K562 (cell line): ENCODE results near the gene UBE2H. TPM values are rescaled to one million over a fixed set of nuclear protein-coding genes. Genes with fewer than 3 reads are reported as not detected.
A peak's percentile ranks its signal among the peaks of the same experiment; 100 is the strongest.

ENCODE experiments used
- CHD1 ChIP-seq: fragments of 200-600 bp; sonication (generic); IDR thresholded peaks from one replicate; pipeline ENCODE4 v1.6.1; 2012; ENCODE audit warnings: mild to moderate bottlenecking, moderate library complexity, low read length, inconsistent platforms
- CREM ChIP-seq: IDR thresholded peaks from 2 replicates; pipeline ENCODE4 v1.6.1; 2014; ENCODE audit warnings: antibody characterized with exemption, low read depth
- ETV5 ChIP-seq: sonication (generic); formaldehyde crosslinking; IDR thresholded peaks from 2 replicates; pipeline ENCODE4 v1.4.0; 2020; ENCODE audit warnings: low read depth, mild to moderate bottlenecking, missing genetic modification reagents
- NFE2 ChIP-seq: IDR thresholded peaks from 2 replicates; pipeline ENCODE4 v1.6.1; 2014; ENCODE audit warnings: antibody characterized with exemption, low read depth
- NR4A1 ChIP-seq, 2 experiments: fragments of 250-450 bp in 1 of 2; fragments of 450-650 bp in 1 of 2; sonication (Bioruptor Pico) in 1 of 2; IDR thresholded peaks; 2 replicates each; pipeline versions ENCODE4 v1.4.0 to v1.6.1; 2016 to 2020; ENCODE audit warnings: mild to moderate bottlenecking in 2 of 2, missing compliant biosample characterization in 1 of 2, missing genetic modification characterization in 1 of 2, moderate library complexity in 1 of 2
- PTTG1 ChIP-seq: fragments of 450-650 bp; IDR thresholded peaks from 2 replicates; pipeline ENCODE4 v1.6.1; 2016; ENCODE audit warnings: low read depth, mild to moderate bottlenecking, missing genetic modification characterization, missing compliant biosample characterization
- RBM34 ChIP-seq: fragments of 200-400 bp; formaldehyde crosslinking; IDR thresholded peaks from 2 replicates; pipeline ENCODE4 v1.6.1; 2018; ENCODE audit warnings: low read length, borderline replicate concordance; ENCODE audit not compliant: insufficient read depth
- TAF7 ChIP-seq: fragments of 450-650 bp; IDR thresholded peaks from 2 replicates; pipeline ENCODE4 v1.6.1; 2016; ENCODE audit warnings: missing genetic modification characterization, missing compliant biosample characterization
- TAF9B ChIP-seq: fragments of 450-650 bp; IDR thresholded peaks from 2 replicates; pipeline ENCODE4 v1.6.1; 2018; ENCODE audit warnings: mild to moderate bottlenecking; ENCODE audit not compliant: partially characterized antibody
- THRAP3 ChIP-seq: fragments of 450-650 bp; IDR thresholded peaks from 2 replicates; pipeline ENCODE4 v1.6.1; 2016; ENCODE audit warnings: mild to moderate bottlenecking, inconsistent platforms, borderline replicate concordance
- ZBTB8A ChIP-seq: fragments of 450-650 bp; IDR thresholded peaks from 2 replicates; pipeline ENCODE4 v1.6.1; 2018; ENCODE audit warnings: mild to moderate bottlenecking, moderate library complexity; ENCODE audit not compliant: partially characterized antibody
- ZNF3 ChIP-seq: fragments of 250-450 bp; sonication (Bioruptor Pico); IDR thresholded peaks from 2 replicates; pipeline ENCODE4 v1.5.0; 2021; ENCODE audit warnings: mild to moderate bottlenecking, moderate library complexity
- ZNF384 ChIP-seq: IDR thresholded peaks from 2 replicates; pipeline ENCODE4 v1.6.1; 2012; ENCODE audit warnings: low read depth, low read length, improper control_type of control experiment
- ZSCAN29 ChIP-seq: fragments of 450-650 bp; IDR thresholded peaks from 2 replicates; pipeline ENCODE4 v1.6.1; 2017
- polyA plus RNA-seq, 8 experiments: library from polyadenylated mRNA; depleted of rRNA in 4 of 8; stranded (reverse) in 5 of 8; unstranded in 3 of 8; fragments of >200 nt; fragmentation: Nextera tagmentation in 2 of 8; fragmentation: Illumina TruSeq in 1 of 8; extraction: Ambion mirVana in 2 of 8; extraction: Trizol in 1 of 8; gene quantifications; 2 replicates each; pipeline versions ENCODE4 v1.2.1 to v1.2.3, GENCODE V29; 2011 to 2014; ENCODE audit warnings: inconsistent platforms in 1 of 8, missing spikeins in 1 of 8
- total RNA-seq, 7 experiments: library from RNA; depleted of rRNA in 6 of 7; stranded (reverse); fragments of >200 nt in 6 of 7; fragmentation: Illumina TruSeq in 2 of 7; extraction: Trizol in 2 of 7; gene quantifications; 2 replicates each; pipeline versions ENCODE4 v1.2.1 to v1.2.3, GENCODE V29; 2011 to 2021; ENCODE audit warnings: low replicate concordance in 1 of 7
- TF ChIP-seq, protein P1 (sequence below): fragments of 200-800 bp; sonication (Bioruptor generic); IDR thresholded peaks from 2 replicates; pipeline ENCODE4 v1.6.1; 2017; ENCODE audit warnings: missing genetic modification characterization, missing compliant biosample characterization
- TF ChIP-seq, protein P2 (sequence below): fragments of 250-450 bp; sonication (Bioruptor Pico); IDR thresholded peaks from 2 replicates; pipeline ENCODE4 v1.4.0; 2020
- TF ChIP-seq, protein P3 (sequence below), 2 experiments: fragments of 450-650 bp; IDR thresholded peaks; 2 replicates each; pipeline ENCODE4 v1.6.1; 2018; ENCODE audit warnings: mild to moderate bottlenecking in 2 of 2, low read depth in 1 of 2; ENCODE audit not compliant: partially characterized antibody in 2 of 2

The UBE2H gene
- total and polyA plus RNA-seq, 9 of the 15 experiments (the other 6 are each of a cell fraction or from before 2014, with no cell fraction given): 6.3 to 33.0 (median 13.3) TPM

DNA sequence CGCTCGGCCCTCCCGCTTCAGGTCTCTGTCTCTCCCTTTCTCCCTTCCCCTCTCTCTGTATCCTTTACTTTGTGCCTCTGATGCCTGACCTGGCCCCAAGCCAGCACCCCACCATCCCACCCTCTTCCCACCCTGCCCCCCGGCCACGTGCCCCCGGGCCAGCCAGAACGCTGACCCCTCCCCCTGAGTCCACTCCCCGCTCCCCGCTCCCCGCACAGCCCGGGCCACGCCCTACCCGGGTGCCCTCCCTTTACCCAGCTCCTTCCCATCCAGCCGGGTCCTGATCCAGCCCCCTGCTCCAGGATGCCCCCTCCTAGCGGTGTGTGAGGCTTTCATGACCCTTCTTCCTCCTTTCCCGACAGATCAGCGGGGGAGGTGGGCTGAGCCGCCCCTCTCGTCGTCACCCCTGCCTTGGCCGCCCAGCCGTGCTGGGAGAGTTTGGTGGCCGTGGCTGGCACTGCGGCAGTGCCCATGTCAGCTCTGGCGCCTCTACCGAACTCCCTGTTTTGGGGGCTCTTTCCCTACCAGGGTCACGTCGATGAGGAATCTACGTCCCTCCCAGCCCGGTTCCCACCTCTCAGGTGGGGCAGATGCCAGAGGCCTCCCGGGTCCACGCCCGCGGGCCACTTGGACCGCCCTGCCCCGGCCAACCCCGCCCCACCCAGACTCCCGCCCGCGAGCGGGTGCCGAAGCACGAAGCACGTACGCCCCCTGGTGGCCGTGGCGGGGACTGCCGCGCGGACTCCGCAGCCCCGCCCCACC, 127.4 kb downstream of the UBE2H start (continued):
- TF ChIP-seq, protein P1, sequence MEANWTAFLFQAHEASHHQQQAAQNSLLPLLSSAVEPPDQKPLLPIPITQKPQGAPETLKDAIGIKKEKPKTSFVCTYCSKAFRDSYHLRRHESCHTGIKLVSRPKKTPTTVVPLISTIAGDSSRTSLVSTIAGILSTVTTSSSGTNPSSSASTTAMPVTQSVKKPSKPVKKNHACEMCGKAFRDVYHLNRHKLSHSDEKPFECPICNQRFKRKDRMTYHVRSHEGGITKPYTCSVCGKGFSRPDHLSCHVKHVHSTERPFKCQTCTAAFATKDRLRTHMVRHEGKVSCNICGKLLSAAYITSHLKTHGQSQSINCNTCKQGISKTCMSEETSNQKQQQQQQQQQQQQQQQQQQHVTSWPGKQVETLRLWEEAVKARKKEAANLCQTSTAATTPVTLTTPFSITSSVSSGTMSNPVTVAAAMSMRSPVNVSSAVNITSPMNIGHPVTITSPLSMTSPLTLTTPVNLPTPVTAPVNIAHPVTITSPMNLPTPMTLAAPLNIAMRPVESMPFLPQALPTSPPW (CRISPR knock-in tag): peak; percentile 98
- TF ChIP-seq ZNF3: no peak
- TF ChIP-seq NFE2: no peak
- TF ChIP-seq PTTG1 (tag): no peak
- no peak for TF ChIP-seq TAF9B
- no peak for TF ChIP-seq ETV5
- TF ChIP-seq, protein P2, sequence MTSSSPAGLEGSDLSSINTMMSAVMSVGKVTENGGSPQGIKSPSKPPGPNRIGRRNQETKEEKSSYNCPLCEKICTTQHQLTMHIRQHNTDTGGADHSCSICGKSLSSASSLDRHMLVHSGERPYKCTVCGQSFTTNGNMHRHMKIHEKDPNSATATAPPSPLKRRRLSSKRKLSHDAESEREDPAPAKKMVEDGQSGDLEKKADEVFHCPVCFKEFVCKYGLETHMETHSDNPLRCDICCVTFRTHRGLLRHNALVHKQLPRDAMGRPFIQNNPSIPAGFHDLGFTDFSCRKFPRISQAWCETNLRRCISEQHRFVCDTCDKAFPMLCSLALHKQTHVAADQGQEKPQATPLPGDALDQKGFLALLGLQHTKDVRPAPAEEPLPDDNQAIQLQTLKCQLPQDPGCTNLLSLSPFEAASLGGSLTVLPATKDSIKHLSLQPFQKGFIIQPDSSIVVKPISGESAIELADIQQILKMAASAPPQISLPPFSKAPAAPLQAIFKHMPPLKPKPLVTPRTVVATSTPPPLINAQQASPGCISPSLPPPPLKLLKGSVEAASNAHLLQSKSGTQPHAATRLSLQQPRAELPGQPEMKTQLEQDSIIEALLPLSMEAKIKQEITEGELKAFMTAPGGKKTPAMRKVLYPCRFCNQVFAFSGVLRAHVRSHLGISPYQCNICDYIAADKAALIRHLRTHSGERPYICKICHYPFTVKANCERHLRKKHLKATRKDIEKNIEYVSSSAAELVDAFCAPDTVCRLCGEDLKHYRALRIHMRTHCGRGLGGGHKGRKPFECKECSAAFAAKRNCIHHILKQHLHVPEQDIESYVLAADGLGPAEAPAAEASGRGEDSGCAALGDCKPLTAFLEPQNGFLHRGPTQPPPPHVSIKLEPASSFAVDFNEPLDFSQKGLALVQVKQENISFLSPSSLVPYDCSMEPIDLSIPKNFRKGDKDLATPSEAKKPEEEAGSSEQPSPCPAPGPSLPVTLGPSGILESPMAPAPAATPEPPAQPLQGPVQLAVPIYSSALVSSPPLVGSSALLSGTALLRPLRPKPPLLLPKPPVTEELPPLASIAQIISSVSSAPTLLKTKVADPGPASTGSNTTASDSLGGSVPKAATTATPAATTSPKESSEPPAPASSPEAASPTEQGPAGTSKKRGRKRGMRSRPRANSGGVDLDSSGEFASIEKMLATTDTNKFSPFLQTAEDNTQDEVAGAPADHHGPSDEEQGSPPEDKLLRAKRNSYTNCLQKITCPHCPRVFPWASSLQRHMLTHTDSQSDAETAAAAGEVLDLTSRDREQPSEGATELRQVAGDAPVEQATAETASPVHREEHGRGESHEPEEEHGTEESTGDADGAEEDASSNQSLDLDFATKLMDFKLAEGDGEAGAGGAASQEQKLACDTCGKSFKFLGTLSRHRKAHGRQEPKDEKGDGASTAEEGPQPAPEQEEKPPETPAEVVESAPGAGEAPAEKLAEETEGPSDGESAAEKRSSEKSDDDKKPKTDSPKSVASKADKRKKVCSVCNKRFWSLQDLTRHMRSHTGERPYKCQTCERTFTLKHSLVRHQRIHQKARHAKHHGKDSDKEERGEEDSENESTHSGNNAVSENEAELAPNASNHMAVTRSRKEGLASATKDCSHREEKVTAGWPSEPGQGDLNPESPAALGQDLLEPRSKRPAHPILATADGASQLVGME (CRISPR knock-in tag): peak; percentile 73; the same call in 1 of the 2 replicates
- no peak for TF ChIP-seq ZBTB8A
- no peak for TF ChIP-seq ZSCAN29
- TF ChIP-seq CREM: 0 out of 2 replicates have a peak, but pooled peaks have one; percentile 36
- TF ChIP-seq, protein P3, sequence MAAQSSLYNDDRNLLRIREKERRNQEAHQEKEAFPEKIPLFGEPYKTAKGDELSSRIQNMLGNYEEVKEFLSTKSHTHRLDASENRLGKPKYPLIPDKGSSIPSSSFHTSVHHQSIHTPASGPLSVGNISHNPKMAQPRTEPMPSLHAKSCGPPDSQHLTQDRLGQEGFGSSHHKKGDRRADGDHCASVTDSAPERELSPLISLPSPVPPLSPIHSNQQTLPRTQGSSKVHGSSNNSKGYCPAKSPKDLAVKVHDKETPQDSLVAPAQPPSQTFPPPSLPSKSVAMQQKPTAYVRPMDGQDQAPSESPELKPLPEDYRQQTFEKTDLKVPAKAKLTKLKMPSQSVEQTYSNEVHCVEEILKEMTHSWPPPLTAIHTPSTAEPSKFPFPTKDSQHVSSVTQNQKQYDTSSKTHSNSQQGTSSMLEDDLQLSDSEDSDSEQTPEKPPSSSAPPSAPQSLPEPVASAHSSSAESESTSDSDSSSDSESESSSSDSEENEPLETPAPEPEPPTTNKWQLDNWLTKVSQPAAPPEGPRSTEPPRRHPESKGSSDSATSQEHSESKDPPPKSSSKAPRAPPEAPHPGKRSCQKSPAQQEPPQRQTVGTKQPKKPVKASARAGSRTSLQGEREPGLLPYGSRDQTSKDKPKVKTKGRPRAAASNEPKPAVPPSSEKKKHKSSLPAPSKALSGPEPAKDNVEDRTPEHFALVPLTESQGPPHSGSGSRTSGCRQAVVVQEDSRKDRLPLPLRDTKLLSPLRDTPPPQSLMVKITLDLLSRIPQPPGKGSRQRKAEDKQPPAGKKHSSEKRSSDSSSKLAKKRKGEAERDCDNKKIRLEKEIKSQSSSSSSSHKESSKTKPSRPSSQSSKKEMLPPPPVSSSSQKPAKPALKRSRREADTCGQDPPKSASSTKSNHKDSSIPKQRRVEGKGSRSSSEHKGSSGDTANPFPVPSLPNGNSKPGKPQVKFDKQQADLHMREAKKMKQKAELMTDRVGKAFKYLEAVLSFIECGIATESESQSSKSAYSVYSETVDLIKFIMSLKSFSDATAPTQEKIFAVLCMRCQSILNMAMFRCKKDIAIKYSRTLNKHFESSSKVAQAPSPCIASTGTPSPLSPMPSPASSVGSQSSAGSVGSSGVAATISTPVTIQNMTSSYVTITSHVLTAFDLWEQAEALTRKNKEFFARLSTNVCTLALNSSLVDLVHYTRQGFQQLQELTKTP (IDR thresholded peaks at IDR 0.05; ENCODE audit: low read depth in 1 of 2, partially characterized antibody in 2 of 2): no peak
- TF ChIP-seq THRAP3: no peak
- no peak for TF ChIP-seq RBM34
- no peak for TF ChIP-seq ZNF384
- TF ChIP-seq CHD1: no peak
- no peak for TF ChIP-seq NR4A1 (CRISPR knock-in tag; IDR thresholded peaks at IDR 0.05)
- no peak for TF ChIP-seq NR4A1 (tag; IDR thresholded peaks at IDR 0.05)
- TF ChIP-seq TAF7: no peak
